Measurements from ENCODE around the gene RPIA. TPM values are rescaled to one million over a fixed set of nuclear protein-coding genes. Genes with fewer than 3 reads are reported as not detected.

Gene RPIA
- total RNA-seq, 1 donor from 2014 or later: 22.4 TPM

DNA sequence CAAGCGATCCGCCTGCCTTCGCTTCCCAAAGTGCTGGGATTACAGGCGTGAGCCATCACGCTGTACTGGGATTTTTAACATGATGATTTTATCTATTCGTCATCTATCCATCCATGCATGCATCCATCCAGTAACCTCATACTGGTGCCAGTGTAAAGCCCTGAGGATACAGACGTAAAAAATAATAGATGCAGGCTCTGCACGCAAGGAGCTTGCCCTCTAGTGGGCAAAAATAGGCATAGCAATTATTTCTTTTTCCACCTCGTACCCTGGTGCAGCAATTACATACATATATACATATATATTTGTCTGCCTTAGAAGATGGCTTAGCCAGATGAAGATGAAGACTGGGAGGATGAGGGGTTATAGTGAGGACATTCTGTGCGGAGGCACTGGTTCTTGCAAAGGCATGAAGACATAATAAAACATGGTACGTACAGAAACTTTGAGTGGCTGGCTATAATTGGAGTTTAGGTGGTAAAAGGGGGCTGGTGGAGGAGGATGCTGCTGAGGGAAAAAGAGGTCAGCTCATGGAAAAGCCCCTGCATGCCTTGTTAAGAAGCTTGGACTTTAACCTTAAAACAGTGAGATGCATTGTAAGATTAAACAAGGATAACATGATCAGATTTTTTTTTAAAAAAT, 19.6 kb upstream of the RPIA start:
- H3K36me3 Mint-ChIP-seq (ENCODE audit: low read depth, unreplicated experiment): no peaks in the 10 kb centered on the region
- H3K27me3 Mint-ChIP-seq (ENCODE audit: unreplicated experiment): peaks cover 5% of the 10 kb centered on the region
- H3K4me3 Mint-ChIP-seq (ENCODE audit: unreplicated experiment): no peak overlapping the region
- no peaks in the 10 kb centered on the region for H3K9me3 Mint-ChIP-seq (ENCODE audit: unreplicated experiment)
- peak; percentile 95 for TF ChIP-seq CTCF (IDR thresholded peaks at IDR 0.05; ENCODE audit: unreplicated experiment)
- DNase-seq (ENCODE audit: low spot score): peak; percentile 11
- H3K4me1 Mint-ChIP-seq (ENCODE audit: unreplicated experiment): peaks cover 22% of the 10 kb centered on the region
- no peak overlapping the region for H3K27ac Mint-ChIP-seq (ENCODE audit: unreplicated experiment)

- H3K4me3 Mint-ChIP-seq (ENCODE audit: unreplicated experiment): no peak overlapping the region
- no peak for TF ChIP-seq CTCF (IDR thresholded peaks at IDR 0.05; ENCODE audit: unreplicated experiment)
These were observed 18.1 kb upstream of the RPIA start for GRCh38 chr2:88673363-88673762.

DNA sequence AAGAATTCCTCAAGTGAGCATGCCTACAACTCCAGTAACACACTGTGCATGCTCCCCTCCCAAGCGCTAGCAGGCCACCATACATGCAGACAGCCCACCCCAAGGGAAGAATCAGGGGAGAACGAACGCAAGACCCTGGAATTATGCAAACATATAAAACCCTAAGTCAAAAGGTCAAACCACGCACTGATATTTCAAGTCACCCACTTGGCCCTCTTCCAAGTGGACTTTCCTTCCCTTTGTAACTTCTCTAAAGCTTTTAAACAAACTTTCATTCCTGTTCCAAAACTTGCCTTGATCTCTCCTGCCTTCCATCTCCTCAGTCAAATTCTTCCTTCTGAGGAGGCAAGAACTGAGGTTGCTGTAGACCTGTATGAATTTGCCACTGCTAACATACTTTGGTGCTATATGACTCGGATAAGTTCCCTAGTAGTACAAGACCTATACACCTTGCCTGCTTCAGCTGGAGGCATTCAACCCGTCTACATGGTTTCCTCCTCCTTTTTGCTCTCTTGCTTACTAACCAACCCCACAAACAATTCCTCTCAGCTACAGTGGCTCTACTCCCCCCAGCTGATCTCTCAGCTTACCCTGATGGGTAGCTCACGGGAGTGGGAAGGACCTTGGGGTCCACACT, 11.1 kb upstream of the RPIA start:
- no peak for TF ChIP-seq CTCF (IDR thresholded peaks at IDR 0.05; ENCODE audit: unreplicated experiment)
- Mint-ChIP-seq H3K4me3 (ENCODE audit: unreplicated experiment) (no peak overlapping the region), H3K4me1 (ENCODE audit: unreplicated experiment) (no peaks in the 10 kb centered on the region), H3K27me3 (ENCODE audit: unreplicated experiment) (peaks cover 4% of the 10 kb centered on the region), H3K9me3 (ENCODE audit: unreplicated experiment) (peaks cover 7% of the 10 kb centered on the region), H3K36me3 (ENCODE audit: low read depth, unreplicated experiment) (peaks cover 14% of the 10 kb centered on the region), H3K27ac (ENCODE audit: unreplicated experiment) (no peak overlapping the region)
- DNase-seq (ENCODE audit: low spot score): no peak

More at GRCh38 chr2:88673363-88673762, 18.1 kb upstream of the RPIA start:
- no peak for DNase-seq (ENCODE audit: low spot score)
- Mint-ChIP-seq H3K27ac (ENCODE audit: unreplicated experiment) (no peak overlapping the region), H3K4me1 (ENCODE audit: unreplicated experiment) (peaks cover 22% of the 10 kb centered on the region), H3K27me3 (ENCODE audit: unreplicated experiment) (no peaks in the 10 kb centered on the region), H3K9me3 (ENCODE audit: unreplicated experiment) (no peaks in the 10 kb centered on the region), H3K36me3 (ENCODE audit: low read depth, unreplicated experiment) (no peaks in the 10 kb centered on the region)

GRCh38 chr2:88680916-88681315, 10.6 kb upstream of the RPIA start:
- no peak overlapping the region for H3K27ac Mint-ChIP-seq (ENCODE audit: unreplicated experiment)
- no peaks in the 10 kb centered on the region for H3K4me1 Mint-ChIP-seq (ENCODE audit: unreplicated experiment)
- peaks cover 18% of the 10 kb centered on the region for H3K36me3 Mint-ChIP-seq (ENCODE audit: low read depth, unreplicated experiment)
- peaks cover 12% of the 10 kb centered on the region for H3K9me3 Mint-ChIP-seq (ENCODE audit: unreplicated experiment)
- H3K27me3 Mint-ChIP-seq (ENCODE audit: unreplicated experiment): peaks cover 4% of the 10 kb centered on the region
- no peak for TF ChIP-seq CTCF (IDR thresholded peaks at IDR 0.05; ENCODE audit: unreplicated experiment)
- no peak overlapping the region for H3K4me3 Mint-ChIP-seq (ENCODE audit: unreplicated experiment)
- no peak for DNase-seq (ENCODE audit: low spot score)
